Measurements from ENCODE around the gene PRIMPOL.
"Not testable (repeated sequence)": the region's sequence is repeated elsewhere in the genome, so short reads cannot be mapped to it uniquely, and the experiment has no call there.

Gene PRIMPOL

GRCh38 chr4:184649026-184649970 lies at the start of gene PRIMPOL, which contains the start of gene CASP3:
Gene PRIMPOL (plus strand): TSS chr4:184649738. CDS start chr4:184657141, 7,403 bp downstream.
Gene CASP3 (minus strand): TSS chr4:184649447. CDS start chr4:184638453, 10,994 bp downstream.
- DNase-seq (ENCODE audit: low read depth), result peak; percentile 98

- not testable (repeated sequence) for DNase-seq (ENCODE audit: low read depth)
Observed at GRCh38 chr4:184600982-184601381, 48.6 kb upstream of the PRIMPOL start.

GRCh38 chr4:184602857-184603256 lies 46.7 kb upstream of the PRIMPOL start:
- not testable (repeated sequence) for DNase-seq (ENCODE audit: low read depth)

GRCh38 chr4:184607429-184607828 lies 42.1 kb upstream of the PRIMPOL start:
- DNase-seq (ENCODE audit: low read depth), result not testable (repeated sequence)

- no peak for DNase-seq (ENCODE audit: low read depth)
Observed at GRCh38 chr4:184612074-184612473, 37.5 kb upstream of the PRIMPOL start.

- no peak for DNase-seq (ENCODE audit: low read depth)
Observed at GRCh38 chr4:184613405-184613804, 36.1 kb upstream of the PRIMPOL start.

- no peak for DNase-seq (ENCODE audit: low read depth)
Observed at GRCh38 chr4:184614509-184614908, 35.0 kb upstream of the PRIMPOL start.

GRCh38 chr4:184616168-184616567 lies 33.4 kb upstream of the PRIMPOL start:
- DNase-seq (ENCODE audit: low read depth), result not testable (repeated sequence)

- DNase-seq (ENCODE audit: low read depth), result no peak
Observed at GRCh38 chr4:184616633-184617551, 32.6 kb upstream of the PRIMPOL start.

GRCh38 chr4:184617600-184618196 lies 31.8 kb upstream of the PRIMPOL start:
- DNase-seq (ENCODE audit: low read depth), result no peak

GRCh38 chr4:184620212-184620867 lies 29.2 kb upstream of the PRIMPOL start:
- no peak for DNase-seq (ENCODE audit: low read depth)

- DNase-seq (ENCODE audit: low read depth), result no peak
Observed at GRCh38 chr4:184621518-184621917, 28.0 kb upstream of the PRIMPOL start.

- DNase-seq (ENCODE audit: low read depth), result not testable (repeated sequence)
Observed at GRCh38 chr4:184624504-184624903, 25.0 kb upstream of the PRIMPOL start.

- DNase-seq (ENCODE audit: low read depth), result no peak
Observed at GRCh38 chr4:184624972-184625554, 24.5 kb upstream of the PRIMPOL start.

GRCh38 chr4:184625783-184626596 lies 23.5 kb upstream of the PRIMPOL start:
- not testable (repeated sequence) for DNase-seq (ENCODE audit: low read depth)

- no peak for DNase-seq (ENCODE audit: low read depth)
Observed at GRCh38 chr4:184628103-184628502, 21.4 kb upstream of the PRIMPOL start.

- DNase-seq (ENCODE audit: low read depth), result no peak
Observed at GRCh38 chr4:184632842-184633241, 16.7 kb upstream of the PRIMPOL start.

GRCh38 chr4:184635381-184635780 lies 14.2 kb upstream of the PRIMPOL start:
- DNase-seq (ENCODE audit: low read depth), result no peak

GRCh38 chr4:184636144-184636543 lies 13.4 kb upstream of the PRIMPOL start:
- DNase-seq (ENCODE audit: low read depth), result no peak

GRCh38 chr4:184636897-184637296 lies 12.6 kb upstream of the PRIMPOL start:
- no peak for DNase-seq (ENCODE audit: low read depth)

Measured in activated T-cell treated with anti-CD3 and anti-CD28 coated beads for 48 hours (primary cell).